DLD1 (cell line): ENCODE data around the gene MC1R.
"Not testable (repeated sequence)": the region's sequence is repeated elsewhere in the genome, so short reads cannot be mapped to it uniquely, and the experiment has no call there.

Experiments used
- in situ Hi-C: cut with HindIII; loops from 2 replicates; pipeline ENCODE4 v1.10.0; 2017; ENCODE audit warnings: low sequenced_read_pairs

Gene MC1R

DNA sequence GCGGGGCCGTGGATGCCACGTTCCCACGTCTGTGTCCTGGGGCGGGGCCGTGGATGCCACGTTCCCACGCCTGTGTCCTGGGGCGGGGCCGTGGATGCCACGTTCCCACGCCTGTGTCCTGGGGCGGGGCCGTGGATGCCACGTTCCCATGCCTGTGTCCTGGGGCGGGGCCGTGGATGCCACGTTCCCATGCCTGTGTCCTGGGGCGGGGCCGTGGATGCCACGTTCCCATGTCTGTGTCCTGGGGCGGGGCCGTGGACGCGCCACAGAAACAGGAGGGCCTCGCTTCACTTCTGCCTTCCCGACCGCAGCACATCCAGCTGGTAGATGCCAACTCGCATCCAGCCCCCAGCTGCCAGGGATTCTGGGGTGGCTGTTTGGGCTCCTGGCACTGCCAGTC is 15.4 kb downstream of the MC1R start:
- in situ Hi-C loops: not testable (repeated sequence)

DNA sequence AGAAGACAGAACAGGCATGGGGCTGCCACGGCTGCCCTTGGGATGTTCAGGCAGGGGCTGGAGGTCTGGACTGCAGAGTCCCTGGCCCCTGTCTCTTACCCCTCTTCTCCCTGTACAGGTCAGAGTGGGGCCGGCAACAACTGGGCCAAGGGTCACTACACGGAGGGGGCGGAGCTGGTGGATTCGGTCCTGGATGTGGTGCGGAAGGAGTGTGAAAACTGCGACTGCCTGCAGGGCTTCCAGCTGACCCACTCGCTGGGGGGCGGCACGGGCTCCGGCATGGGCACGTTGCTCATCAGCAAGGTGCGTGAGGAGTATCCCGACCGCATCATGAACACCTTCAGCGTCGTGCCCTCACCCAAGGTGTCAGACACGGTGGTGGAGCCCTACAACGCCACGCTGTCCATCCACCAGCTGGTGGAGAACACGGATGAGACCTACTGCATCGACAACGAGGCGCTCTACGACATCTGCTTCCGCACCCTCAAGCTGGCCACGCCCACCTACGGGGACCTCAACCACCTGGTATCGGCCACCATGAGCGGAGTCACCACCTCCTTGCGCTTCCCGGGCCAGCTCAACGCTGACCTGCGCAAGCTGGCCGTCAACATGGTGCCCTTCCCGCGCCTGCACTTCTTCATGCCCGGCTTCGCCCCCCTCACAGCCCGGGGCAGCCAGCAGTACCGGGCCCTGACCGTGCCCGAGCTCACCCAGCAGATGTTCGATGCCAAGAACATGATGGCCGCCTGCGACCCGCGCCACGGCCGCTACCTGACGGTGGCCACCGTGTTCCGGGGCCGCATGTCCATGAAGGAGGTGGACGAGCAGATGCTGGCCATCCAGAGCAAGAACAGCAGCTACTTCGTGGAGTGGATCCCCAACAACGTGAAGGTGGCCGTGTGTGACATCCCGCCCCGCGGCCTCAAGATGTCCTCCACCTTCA is 16.2 kb downstream of the MC1R start:
- in situ Hi-C loops: no loop called here

DNA sequence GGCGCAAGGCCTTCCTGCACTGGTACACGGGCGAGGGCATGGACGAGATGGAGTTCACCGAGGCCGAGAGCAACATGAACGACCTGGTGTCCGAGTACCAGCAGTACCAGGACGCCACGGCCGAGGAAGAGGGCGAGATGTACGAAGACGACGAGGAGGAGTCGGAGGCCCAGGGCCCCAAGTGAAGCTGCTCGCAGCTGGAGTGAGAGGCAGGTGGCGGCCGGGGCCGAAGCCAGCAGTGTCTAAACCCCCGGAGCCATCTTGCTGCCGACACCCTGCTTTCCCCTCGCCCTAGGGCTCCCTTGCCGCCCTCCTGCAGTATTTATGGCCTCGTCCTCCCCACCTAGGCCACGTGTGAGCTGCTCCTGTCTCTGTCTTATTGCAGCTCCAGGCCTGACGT is 17.0 kb downstream of the MC1R start:
- in situ Hi-C loops: not testable (repeated sequence)

GRCh38 chr16:89936034-89936433 is 17.4 kb downstream of the MC1R start:
- in situ Hi-C loops: no loop called here

DNA sequence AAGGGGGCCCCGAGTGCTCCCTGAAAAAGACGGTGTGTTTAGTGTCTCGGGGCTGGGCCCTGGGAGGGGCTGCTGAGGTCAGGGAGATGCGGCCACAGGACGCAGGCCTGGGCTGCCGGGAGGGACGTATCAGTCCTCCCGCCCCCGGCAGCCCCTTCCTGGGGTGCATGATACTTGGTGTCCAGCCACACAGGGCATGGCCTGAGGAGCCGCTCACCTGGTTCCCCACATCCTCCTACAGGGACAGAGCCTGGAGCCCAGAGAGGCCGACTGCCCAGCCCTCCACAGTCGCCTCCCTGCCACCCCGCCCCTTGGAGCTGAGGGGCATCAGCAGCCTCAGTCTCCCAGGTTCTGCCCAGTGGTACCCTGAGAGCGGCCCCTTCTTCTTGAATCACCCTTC is 17.8 kb downstream of the MC1R start:
- in situ Hi-C loops: no loop called here

DNA sequence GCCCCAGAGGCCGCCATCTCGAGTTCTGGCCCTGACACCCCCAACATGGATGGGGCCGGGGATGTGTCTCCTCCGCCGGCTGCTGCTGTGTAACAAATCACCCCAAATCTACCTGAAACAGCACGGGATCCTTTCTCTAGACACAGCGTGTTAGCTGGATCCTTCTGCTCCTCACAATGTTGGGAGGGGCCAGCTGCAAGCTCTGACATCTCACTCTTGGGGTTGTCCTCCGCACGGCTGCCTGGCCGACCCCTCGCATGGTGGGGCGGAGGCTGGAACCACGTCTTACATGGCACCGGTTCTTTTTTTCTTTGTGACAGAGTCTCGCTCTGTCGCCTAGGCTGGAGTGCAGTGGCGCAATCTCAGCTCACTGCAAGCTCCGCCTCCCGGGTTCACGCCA is 18.3 kb downstream of the MC1R start:
- in situ Hi-C loops: no loop called here

GRCh38 chr16:89938175-89938885 is 19.7 kb downstream of the MC1R start:
- in situ Hi-C loops: no loop called here

DNA sequence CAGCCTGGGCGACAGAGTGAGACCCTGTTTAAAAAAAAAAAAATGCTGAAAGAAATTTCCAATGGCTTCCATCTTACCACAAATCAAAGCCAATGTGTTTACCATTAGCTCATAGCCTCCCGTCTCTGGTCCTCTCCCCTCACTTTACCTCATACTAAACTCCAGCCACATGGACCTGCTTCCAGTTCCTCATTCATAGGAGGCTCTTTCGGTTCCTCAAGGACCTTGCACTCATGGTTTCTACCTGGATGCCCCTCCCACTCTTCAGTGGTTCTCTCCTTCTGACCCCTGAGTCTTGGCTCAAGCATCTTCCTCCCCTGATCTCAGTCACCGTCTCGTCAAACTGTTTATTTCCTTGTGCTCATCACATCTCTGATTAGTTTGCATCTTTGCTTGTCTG is 26.1 kb downstream of the MC1R start:
- in situ Hi-C loops: no loop called here

DNA sequence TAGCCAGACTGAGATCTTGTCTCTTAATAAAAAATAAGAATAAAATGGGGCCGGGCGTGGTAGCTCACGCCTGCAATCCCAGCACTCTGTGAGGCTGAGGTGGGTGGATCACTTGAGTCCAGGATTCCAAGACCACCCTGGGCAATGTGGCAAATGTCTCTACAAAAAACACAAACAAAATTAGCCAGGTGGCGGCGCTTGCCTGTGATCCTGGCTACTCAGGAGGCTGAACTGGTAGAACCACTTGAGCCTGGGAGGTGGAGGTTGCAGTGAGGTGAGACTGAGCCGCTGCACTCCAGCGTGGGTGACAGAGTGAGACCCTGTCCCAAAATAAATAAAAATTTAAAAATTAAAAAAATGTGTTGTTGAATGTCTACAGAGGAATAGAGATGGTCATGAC is 27.0 kb downstream of the MC1R start:
- in situ Hi-C loops: no loop called here

- in situ Hi-C loops: no loop called here
Observed at GRCh38 chr16:89946515-89946914, 27.9 kb downstream of the MC1R start.

DNA sequence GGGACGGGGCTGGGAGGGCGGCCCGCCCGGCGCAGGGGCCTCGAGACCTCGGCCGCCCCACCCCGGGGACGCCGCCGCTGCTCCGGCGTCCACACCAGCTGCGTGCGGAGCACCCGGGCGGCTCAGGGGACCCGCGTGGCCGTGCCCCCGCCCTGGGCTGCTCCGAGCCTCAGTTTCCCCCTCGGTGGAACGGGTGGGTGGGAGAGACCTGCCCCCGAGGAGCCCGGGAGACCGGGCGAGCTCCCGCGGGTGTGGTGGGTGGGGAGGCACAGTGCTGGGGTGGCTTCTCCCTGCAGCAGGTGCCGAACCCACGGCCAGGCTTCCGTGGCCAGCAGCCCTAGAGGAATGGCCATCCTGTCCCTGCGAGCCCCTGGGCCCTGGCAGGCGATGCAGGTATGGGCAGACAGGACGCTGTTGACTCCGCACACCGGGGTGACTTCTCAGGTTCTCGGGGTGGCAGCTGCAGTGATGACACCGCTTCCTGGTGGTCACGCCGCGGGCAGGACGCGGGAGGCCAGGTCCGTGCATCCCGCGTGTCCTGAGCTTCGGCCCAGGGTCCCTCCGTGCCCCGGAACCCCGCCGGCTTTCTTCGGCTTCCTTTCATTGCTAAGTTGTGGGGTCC is 30.6 kb downstream of the MC1R start:
- in situ Hi-C loops: no loop called here

- in situ Hi-C loops: no loop called here
Observed at GRCh38 chr16:89949756-89950155, 31.1 kb downstream of the MC1R start.

DNA sequence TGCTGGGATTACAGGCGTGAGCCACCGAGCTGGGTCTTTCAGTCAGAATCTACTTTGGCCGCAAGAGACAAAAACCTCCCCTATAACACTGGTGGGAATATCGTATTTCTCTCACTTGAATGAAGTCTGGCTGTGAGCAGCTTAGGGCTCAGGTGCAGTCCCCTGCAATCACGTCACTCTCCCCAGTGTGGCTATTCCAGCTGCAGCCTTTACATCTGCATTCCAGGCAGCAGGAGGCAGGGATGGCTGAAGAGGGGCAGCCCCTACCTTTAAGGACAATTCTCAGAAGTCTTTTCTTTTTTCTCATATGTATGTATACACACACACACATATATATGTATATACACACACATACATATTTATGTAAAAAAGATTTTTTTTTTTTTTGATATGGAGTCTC is 32.8 kb downstream of the MC1R start:
- in situ Hi-C loops: no loop called here

- in situ Hi-C loops: no loop called here
Observed at GRCh38 chr16:89952049-89952448, 33.4 kb downstream of the MC1R start.

DNA sequence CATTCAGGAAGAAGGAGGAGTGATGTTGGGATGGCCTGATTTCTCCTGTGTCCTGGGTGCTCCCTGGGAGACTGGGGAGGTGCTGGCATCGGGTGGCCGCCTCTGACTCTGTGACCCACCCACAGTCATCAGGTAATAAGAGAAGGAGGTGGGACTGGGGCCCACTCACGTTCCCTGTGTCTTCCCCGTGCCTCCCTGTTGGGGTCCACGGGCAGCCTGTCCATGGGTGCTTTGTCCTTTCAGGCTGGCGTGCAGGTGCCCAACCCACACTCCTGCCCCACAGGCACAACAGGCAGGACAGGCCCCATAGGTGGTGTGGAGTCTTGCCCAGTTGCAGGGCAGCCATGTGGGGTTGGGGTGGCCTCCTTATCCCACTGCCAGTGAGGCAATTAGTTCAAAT is 33.9 kb downstream of the MC1R start:
- in situ Hi-C loops: no loop called here

DNA sequence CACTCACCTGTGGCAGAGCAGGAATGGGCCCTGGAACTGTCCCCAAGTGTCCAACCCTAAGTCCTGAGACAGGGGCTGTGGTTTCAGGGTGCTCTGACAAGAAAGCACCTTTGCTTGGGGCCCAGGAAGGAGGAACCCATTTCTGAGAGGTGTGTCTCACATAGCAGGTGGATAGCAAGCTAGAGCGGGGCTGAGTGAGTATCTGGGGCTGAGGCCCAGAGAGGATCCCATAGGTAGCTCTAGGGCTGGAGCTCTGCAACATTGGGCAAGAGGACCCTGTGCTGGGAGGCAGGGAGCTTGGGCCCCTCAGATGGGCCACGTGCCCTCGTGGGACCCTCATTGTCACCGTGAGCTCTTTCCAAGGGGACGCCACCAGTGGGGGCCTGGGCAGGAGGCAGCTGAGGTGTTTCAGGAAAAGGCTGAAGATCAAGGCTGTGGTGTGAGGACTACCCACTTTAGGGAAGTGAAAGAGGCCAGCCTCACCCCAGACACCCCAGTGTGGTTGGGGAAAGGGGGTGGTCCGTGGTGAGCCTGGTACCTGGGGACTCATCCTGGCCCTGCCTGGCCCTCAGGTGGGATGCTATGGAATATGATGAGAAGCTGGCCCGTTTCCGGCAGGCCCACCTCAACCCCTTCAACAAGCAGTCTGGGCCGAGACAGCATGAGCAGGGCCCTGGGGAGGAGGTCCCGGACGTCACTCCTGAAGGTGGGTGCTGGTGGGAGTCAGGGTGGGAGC is 35.2 kb downstream of the MC1R start:
- in situ Hi-C loops: no loop called here

GRCh38 chr16:89954462-89954861 is 35.8 kb downstream of the MC1R start:
- in situ Hi-C loops: no loop called here

GRCh38 chr16:89955001-89955685 is 36.5 kb downstream of the MC1R start:
- in situ Hi-C loops: no loop called here

DNA sequence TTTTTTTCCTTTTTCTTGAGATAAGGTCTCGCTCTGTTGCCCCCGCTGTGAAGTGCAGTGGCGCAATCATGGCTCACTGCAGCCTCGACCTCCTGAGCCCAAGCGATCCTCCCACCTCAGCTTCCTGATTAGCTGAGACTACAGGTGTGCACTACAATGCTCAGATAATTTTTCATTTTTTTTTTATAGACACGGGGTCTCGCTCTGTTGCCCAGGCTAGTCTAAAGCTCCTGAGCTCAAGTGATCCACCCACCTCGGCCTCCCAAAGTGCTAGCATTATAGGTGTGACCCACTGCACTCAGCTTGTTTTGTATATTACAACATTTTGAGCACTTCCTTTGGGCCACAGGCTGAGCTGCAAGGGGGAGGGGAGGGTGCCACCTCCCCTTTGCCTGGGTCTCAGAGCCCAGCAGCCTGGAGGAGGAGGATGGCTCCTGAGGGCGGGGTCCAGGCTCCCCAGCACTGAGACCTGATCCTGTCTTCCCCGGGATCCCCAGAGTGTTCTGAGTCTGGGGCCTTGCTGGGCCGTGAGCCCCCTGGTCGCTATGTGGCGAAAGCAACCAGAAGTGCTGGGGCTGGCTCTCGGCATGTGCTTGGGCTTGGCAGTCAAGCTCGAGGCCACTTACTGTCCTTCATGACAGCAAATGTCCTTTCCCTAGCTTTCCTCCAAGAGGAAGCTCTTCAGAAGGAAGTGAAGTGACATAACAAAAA is 38.0 kb downstream of the MC1R start:
- in situ Hi-C loops: no loop called here

DNA sequence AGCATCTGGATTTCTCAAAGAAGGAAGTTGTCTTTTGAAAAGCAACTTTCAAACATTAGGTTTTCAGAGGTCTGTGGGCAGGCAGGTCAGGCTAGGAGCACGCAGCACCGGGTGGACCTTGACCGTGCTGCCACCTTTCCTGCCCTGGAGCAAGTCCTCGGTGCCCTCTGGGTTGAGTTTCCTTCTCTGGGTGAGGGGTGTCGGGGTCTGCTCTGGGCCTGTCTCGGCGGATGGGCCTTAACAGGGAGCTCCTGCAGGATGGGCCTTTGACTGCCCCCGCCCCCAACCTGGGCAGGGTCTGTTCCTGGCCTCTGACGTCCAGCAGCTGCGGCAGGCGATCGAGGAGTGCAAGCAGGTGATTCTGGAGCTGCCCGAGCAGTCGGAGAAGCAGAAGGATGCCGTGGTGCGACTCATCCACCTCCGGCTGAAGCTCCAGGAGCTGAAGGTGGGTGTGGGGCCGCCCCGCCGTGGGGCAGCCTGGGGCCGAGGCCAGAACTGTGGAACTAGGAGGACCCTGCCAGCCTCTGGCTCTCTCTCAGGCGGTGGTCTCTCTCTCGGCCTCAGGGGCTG is 38.6 kb downstream of the MC1R start:
- in situ Hi-C loops: no loop called here
